ENCODE measurements around the gene CSF2RB.

- TF ChIP-seq, protein P1, sequence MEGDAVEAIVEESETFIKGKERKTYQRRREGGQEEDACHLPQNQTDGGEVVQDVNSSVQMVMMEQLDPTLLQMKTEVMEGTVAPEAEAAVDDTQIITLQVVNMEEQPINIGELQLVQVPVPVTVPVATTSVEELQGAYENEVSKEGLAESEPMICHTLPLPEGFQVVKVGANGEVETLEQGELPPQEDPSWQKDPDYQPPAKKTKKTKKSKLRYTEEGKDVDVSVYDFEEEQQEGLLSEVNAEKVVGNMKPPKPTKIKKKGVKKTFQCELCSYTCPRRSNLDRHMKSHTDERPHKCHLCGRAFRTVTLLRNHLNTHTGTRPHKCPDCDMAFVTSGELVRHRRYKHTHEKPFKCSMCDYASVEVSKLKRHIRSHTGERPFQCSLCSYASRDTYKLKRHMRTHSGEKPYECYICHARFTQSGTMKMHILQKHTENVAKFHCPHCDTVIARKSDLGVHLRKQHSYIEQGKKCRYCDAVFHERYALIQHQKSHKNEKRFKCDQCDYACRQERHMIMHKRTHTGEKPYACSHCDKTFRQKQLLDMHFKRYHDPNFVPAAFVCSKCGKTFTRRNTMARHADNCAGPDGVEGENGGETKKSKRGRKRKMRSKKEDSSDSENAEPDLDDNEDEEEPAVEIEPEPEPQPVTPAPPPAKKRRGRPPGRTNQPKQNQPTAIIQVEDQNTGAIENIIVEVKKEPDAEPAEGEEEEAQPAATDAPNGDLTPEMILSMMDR (IDR thresholded peaks at IDR 0.05) = no peak
- TF ChIP-seq, protein P2, sequence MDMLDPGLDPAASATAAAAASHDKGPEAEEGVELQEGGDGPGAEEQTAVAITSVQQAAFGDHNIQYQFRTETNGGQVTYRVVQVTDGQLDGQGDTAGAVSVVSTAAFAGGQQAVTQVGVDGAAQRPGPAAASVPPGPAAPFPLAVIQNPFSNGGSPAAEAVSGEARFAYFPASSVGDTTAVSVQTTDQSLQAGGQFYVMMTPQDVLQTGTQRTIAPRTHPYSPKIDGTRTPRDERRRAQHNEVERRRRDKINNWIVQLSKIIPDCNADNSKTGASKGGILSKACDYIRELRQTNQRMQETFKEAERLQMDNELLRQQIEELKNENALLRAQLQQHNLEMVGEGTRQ (CRISPR knock-in tag; IDR thresholded peaks at IDR 0.05) = no peak
- TF ChIP-seq, protein P3, sequence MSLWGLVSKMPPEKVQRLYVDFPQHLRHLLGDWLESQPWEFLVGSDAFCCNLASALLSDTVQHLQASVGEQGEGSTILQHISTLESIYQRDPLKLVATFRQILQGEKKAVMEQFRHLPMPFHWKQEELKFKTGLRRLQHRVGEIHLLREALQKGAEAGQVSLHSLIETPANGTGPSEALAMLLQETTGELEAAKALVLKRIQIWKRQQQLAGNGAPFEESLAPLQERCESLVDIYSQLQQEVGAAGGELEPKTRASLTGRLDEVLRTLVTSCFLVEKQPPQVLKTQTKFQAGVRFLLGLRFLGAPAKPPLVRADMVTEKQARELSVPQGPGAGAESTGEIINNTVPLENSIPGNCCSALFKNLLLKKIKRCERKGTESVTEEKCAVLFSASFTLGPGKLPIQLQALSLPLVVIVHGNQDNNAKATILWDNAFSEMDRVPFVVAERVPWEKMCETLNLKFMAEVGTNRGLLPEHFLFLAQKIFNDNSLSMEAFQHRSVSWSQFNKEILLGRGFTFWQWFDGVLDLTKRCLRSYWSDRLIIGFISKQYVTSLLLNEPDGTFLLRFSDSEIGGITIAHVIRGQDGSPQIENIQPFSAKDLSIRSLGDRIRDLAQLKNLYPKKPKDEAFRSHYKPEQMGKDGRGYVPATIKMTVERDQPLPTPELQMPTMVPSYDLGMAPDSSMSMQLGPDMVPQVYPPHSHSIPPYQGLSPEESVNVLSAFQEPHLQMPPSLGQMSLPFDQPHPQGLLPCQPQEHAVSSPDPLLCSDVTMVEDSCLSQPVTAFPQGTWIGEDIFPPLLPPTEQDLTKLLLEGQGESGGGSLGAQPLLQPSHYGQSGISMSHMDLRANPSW (CRISPR knock-in tag; conservative IDR thresholded peaks at IDR 0.05; ENCODE audit: low read depth) = no peak
- no peak for TF ChIP-seq TEAD4 (CRISPR knock-in tag; IDR thresholded peaks at IDR 0.05)
- TF ChIP-seq E2F5 (CRISPR knock-in tag; IDR thresholded peaks at IDR 0.05) = no peak
- TF ChIP-seq NR2C2 (CRISPR knock-in tag; IDR thresholded peaks at IDR 0.05) = no peak
- no peak for TF ChIP-seq CREB1 (CRISPR knock-in tag; IDR thresholded peaks at IDR 0.05)
- TF ChIP-seq ZNF281 (CRISPR knock-in tag; IDR thresholded peaks at IDR 0.05) = no peak
- no peak for TF ChIP-seq MYBL2 (CRISPR knock-in tag; IDR thresholded peaks at IDR 0.05)
- no peak for TF ChIP-seq NFYB (CRISPR knock-in tag; conservative IDR thresholded peaks at IDR 0.05; ENCODE audit: low read depth)
- TF ChIP-seq NFE2L1 (CRISPR knock-in tag; IDR thresholded peaks at IDR 0.05) = no peak
- no peak for TF ChIP-seq CREM (CRISPR knock-in tag; IDR thresholded peaks at IDR 0.05)
- no peak for TF ChIP-seq HMGA2 (CRISPR knock-in tag; IDR thresholded peaks at IDR 0.05)
Measured at GRCh38 chr22:36898690-36899089, 14.7 kb upstream of the CSF2RB start.
